ENCODE results near the gene GPX2.

The GPX2 gene

GRCh38 chr14:64940336-64940910 is 2.1 kb downstream of the GPX2 start:
- H3K4me3 ChIP-seq (ENCODE audit: low read depth, low read length) = no peak overlapping the region

- H3K4me3 ChIP-seq (ENCODE audit: low read depth, low read length) = no peak overlapping the region
These were observed 2.7 kb downstream of the GPX2 start for GRCh38 chr14:64939817-64940190.

DNA sequence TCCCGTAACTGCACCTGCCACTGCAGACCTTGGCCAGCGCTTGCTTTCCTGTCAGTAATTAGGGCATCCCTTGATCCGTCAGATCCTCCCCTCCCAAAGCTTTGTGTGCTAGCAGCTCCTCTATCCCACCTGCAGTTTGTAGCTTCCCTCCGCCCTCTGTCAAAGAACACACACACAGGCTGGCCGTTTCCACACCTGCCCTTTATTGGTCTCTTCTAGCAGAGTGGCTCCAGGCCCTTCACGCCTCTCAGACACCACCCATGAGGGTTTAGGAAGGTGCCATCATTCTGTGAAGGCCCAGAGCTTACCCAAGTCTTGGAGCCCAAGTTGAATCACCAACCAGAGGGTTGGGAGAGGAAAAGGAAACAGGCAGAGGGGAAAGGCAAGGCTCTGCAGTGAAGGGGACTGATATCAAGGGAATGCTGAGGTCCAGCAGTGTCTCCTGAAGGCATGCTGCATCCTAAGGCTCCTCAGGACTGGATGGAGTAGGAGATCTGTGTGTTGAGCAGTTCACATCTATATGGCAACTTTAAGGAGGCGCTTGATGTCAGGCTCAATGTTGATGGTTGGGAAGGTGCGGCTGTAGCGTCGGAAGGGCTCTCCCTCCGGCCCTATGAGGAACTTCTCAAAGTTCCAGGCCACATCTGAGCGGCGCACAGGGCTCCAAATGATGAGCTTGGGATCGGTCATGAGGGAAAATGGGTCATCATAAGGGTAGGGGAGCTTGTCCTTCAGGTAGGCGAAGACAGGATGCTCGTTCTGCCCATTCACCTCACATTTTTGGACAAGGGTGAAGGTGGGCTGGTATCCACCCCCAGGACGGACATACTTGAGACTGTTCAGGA is 3.4 kb downstream of the GPX2 start:
- H3K4me3 ChIP-seq (ENCODE audit: low read depth, low read length) = no peak overlapping the region

DNA sequence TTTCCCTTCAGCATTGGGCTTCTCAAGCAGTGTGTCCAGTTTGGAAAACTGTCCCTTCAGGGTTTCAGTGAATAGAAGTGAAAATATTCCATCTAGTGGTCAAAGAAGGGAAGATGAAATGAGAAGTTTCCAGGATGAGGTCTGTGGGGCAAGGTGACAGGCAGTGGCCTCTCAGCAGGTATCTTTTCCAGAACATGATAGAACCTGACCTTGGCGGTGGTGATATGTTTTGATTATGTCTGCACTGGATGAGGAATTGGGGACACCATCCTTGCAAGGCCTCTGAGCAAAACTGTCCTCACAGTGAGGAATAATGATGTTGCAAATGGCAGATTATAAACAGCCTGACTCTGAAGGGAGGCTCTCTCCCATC is 4.7 kb downstream of the GPX2 start:
- no peak overlapping the region for H3K4me3 ChIP-seq (ENCODE audit: low read depth, low read length)

- H3K4me3 ChIP-seq (ENCODE audit: low read depth, low read length) = no peak overlapping the region
These were observed 5.2 kb downstream of the GPX2 start for GRCh38 chr14:64937171-64937820.

GRCh38 chr14:64935508-64935907 is 7.0 kb downstream of the GPX2 start:
- H3K4me3 ChIP-seq (ENCODE audit: low read depth, low read length) = no peak overlapping the region

GRCh38 chr14:64934338-64934929 is 8.1 kb downstream of the GPX2 start:
- no peak overlapping the region for H3K4me3 ChIP-seq (ENCODE audit: low read depth, low read length)

DNA sequence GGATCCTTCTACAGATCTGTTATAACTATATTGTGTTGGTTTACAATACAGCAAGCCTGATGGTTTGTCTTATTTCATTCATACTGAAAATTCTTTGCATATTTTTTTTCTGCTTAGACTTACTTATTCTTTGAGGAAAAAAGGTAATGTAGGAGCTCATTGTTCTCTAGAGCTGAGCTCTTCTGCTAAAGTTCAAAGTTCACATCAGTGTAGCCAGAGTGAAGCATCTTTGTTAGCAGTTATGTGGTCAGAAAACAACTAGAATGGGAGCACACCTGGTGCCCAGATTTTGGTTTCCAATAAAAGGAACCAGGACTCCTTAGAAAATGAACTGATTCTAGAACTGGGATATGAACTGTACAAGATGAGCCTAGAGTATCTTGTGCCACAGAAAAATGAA is 10.3 kb downstream of the GPX2 start:
- no peak overlapping the region for H3K4me3 ChIP-seq (ENCODE audit: low read depth, low read length)

GRCh38 chr14:64931123-64931522 is 11.4 kb downstream of the GPX2 start:
- H3K4me3 ChIP-seq (ENCODE audit: low read depth, low read length) = no peak overlapping the region

DNA sequence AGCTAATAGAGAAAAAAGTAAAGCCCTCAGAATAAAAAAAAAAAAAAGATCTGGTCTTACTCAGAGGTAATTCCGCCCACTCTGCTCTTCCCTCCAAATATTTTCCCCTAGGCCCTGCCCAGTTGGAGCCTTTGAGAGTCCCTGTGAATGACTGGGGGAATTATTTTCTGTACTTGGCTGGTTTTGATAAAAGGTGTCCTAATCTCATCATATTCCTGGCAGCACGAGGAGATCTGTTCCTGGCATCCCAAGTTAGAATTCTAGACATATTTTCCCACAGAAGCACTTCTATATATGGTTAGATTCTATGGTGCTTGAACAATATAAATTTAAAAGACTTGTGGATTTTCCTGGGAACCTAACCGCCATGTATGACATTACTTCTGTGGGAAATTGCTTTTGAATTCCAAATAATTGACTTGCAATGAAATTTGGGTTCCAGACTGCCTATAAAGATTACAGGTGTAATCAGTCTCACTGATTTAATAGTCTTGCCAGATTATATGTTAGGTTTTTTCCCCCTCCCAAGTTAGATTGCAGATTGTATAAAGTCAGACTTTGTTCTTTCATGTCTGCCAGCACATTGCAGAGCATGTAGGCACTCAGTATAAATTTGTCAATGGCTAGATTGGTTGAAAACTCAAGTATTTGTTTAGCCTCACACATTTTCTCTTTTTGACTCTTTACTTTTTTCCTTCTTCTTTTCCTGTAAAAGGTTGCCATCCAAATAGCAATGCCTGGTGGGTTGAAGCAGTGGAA is 12.3 kb downstream of the GPX2 start:
- H3K4me3 ChIP-seq (ENCODE audit: low read depth, low read length) = no peak overlapping the region

- H3K4me3 ChIP-seq (ENCODE audit: low read depth, low read length) = no peak overlapping the region
These were observed 13.6 kb downstream of the GPX2 start for GRCh38 chr14:64929014-64929359.

DNA sequence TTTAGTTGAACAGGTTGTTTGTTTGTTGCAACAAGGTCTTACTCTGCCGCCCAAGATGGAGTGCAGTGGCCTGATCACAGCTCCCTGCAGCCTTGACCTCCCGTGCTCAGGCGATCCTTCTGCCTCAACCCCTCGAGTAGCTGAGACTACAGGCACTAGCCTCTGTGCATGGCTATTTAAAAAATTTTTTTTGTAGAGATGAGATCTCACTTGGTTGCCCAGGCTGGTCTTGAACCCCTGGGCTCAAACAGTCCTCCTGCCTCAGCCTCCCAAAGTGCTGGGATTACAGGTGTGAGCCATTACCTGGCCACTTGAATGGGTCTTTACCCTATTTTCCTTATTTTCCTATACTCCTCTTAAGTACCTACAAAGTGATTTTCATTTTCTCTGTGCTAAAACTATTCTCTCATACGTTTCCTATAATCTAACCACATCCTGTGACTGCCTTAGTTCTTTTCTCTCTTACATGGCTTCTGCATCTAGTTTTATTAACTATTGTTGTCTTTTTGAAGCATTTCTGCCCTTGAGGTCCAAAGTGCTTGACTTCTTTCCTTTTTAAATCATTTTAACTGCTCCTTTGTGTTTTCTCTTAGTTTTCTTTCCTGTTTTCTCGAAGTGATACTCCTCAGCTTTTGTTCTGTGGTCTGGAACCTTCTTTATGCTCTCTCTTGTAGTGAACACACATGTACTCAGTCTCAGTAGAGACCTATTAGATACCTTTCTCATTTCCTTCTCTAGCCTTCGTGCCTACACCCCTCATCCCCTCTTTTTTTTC is 14.1 kb downstream of the GPX2 start:
- no peak overlapping the region for H3K4me3 ChIP-seq (ENCODE audit: low read depth, low read length)

- H3K4me3 ChIP-seq (ENCODE audit: low read depth, low read length) = no peak overlapping the region
These were observed 15.5 kb downstream of the GPX2 start for GRCh38 chr14:64927031-64927430.

GRCh38 chr14:64926398-64926995 is 16.0 kb downstream of the GPX2 start:
- no peak overlapping the region for H3K4me3 ChIP-seq (ENCODE audit: low read depth, low read length)

DNA sequence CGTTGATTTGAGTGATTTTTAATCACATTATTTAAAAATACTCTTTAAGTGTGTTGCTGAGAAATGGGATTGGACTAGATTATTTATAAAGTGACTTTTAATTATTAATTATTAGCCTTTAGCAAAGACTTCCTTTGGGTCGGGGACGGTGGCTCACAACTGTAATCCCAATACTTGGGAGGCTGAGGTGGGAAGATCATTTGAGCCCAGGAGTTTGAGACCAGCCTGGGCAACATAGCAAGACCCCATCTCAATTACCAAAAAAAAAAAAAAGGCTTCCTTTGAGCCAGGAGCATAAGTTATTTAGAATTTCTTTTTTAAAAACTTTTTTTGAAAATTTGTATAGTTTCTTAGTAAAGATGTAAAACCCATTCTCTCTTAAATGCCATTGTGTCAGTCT is 19.5 kb downstream of the GPX2 start:
- H3K4me3 ChIP-seq (ENCODE audit: low read depth, low read length) = no peak overlapping the region

GRCh38 chr14:64920465-64920864 is 22.1 kb downstream of the GPX2 start:
- H3K4me3 ChIP-seq (ENCODE audit: low read depth, low read length) = no peak overlapping the region

GRCh38 chr14:64919618-64920017 is 22.9 kb downstream of the GPX2 start:
- no peak overlapping the region for H3K4me3 ChIP-seq (ENCODE audit: low read depth, low read length)

DNA sequence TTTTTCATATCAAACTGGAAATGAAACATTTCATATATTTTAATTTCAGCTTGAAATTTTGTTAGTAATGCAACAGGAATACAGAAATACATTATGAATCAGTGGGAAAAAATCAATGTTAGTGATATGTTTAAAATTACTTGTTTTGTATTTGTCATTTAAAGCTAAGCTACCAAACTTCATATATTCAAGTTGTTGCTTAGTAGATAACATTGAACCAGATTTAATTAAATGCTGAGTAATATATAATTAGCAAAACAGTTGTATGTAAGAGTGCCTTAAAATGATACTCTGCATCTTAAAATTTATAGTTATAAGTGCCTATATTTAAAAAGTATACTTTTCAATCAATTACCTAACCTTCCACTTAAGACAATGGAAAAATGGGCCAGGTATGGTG is 23.3 kb downstream of the GPX2 start:
- no peak overlapping the region for H3K4me3 ChIP-seq (ENCODE audit: low read depth, low read length)

DNA sequence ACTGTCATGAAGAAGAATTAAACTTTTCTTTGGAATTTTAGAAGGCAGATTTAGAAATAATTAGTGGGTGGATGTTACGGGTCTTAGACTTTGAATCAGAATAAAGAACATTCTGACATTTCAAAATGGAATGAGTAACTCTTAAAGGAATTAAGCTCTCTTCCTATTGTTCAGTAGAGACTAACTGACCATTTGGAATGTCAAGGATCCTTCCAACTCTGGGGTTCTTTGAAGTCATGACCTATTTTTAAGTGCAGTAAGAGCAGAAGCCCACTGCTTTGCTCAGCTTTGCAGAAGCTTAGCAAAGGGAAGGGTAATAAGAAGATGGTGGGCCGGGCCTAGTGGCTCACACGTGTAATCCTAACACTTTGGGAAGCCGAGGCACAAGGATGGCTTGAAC is 24.3 kb downstream of the GPX2 start:
- no peak overlapping the region for H3K4me3 ChIP-seq (ENCODE audit: low read depth, low read length)

DNA sequence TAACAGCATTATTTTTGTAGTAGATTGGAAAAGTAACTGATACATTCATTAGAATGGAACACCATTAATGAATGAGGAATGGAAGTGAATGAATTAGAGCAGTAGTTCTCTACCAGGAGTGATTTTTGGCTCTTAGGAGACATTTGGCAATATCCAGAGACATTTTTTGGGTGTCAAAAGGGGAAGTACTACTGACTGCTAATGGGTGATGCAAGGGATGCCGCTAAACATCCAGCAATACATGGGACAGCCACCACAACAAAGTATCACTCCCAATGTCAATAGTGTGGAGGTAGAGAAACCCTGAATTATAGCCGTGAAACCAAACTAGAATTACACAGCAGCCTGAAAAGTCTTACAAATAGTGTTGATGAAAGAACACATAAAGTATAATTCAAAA is 26.7 kb downstream of the GPX2 start:
- H3K4me3 ChIP-seq (ENCODE audit: low read depth, low read length) = no peak overlapping the region

Data from iPS-11a (cell line).